SK-MEL-5 (cell line): ENCODE data around the gene THOC7. TPM values are rescaled to one million over a fixed set of nuclear protein-coding genes. Genes with fewer than 3 reads are reported as not detected.

Source experiments
- DNase-seq: peaks from one replicate; pipeline ENCODE4 v3.0.0-alpha.2; 2016; ENCODE audit warnings: low read depth, low spot score
- in situ Hi-C: cut with HindIII; loops from 2 replicates; pipeline ENCODE4 v1.10.0; 2016; ENCODE audit warnings: low sequenced_read_pairs, high pct_unique_total_duplicates, low pct_unique_long_range_greater_than_20kb
- polyA plus RNA-seq, 2 experiments: library from polyadenylated mRNA; depleted of rRNA; stranded (reverse); fragments of >200 nt; gene quantifications; 2 replicates each; pipeline ENCODE4 v1.2.3, GENCODE V29; 2015
- total RNA-seq: library from RNA; depleted of rRNA; stranded (reverse); fragments of >200 nt; shearing (Covaris generic); gene quantifications from 2 replicates; pipeline ENCODE4 v1.2.3, GENCODE V29; 2014; rRNA removed

THOC7 gene
- 105 and 109 TPM in 2 replicates for total RNA-seq
- polyA plus RNA-seq (2015; cell fraction: cytosol; rRNA removed) = 74.2 and 74.5 TPM in 2 replicates
- 22.0 and 24.3 TPM in 2 replicates for polyA plus RNA-seq (2015; cell fraction: nucleus; rRNA removed)

- in situ Hi-C loops = no loop called here
- peak; percentile 68 for DNase-seq
Measured at GRCh38 chr3:63863150-63864007, at the start of gene THOC7, which contains the start of gene ATXN7. Gene THOC7 (minus strand): TSS chr3:63863805. CDS start chr3:63863790, 15 bp downstream. Gene ATXN7 (plus strand): TSS chr3:63863867. CDS start chr3:63912599, 48,732 bp downstream.

GRCh38 chr3:63912768-63913588 is 49.4 kb upstream of the THOC7 start:
- in situ Hi-C loops = no loop called here
- DNase-seq = peak; percentile 23

- in situ Hi-C loops = no loop called here
- peak; percentile 91 for DNase-seq
Measured at GRCh38 chr3:63911873-63912767, 48.5 kb upstream of the THOC7 start, which contains the start of gene SCAANT1. Gene SCAANT1 (minus strand): TSS chr3:63912383.

- in situ Hi-C loops = no loop called here
- no peak for DNase-seq
Measured at GRCh38 chr3:63911509-63911872, 47.9 kb upstream of the THOC7 start.

GRCh38 chr3:63910891-63911290 is 47.3 kb upstream of the THOC7 start:
- in situ Hi-C loops = no loop called here
- DNase-seq = no peak

GRCh38 chr3:63910001-63910400 is 46.4 kb upstream of the THOC7 start:
- in situ Hi-C loops = no loop called here
- no peak for DNase-seq

- no peak for DNase-seq
- in situ Hi-C loops = no loop called here
Measured at GRCh38 chr3:63909431-63909830, 45.8 kb upstream of the THOC7 start.

- in situ Hi-C loops = no loop called here
Measured at GRCh38 chr3:63908776-63909175, 45.2 kb upstream of the THOC7 start.

GRCh38 chr3:63908081-63908736 is 44.6 kb upstream of the THOC7 start:
- peak; percentile 55 for DNase-seq
- in situ Hi-C loops = no loop called here

More at GRCh38 chr3:63908776-63909175, 45.2 kb upstream of the THOC7 start:
- no peak for DNase-seq

- in situ Hi-C loops = no loop called here
- DNase-seq = no peak
Measured at GRCh38 chr3:63905731-63906620, 42.4 kb upstream of the THOC7 start.

GRCh38 chr3:63900459-63900858 is 36.9 kb upstream of the THOC7 start:
- DNase-seq = no peak
- in situ Hi-C loops = no loop called here

- in situ Hi-C loops = no loop called here
- DNase-seq = no peak
Measured at GRCh38 chr3:63900010-63900409, 36.4 kb upstream of the THOC7 start.

GRCh38 chr3:63896332-63897030 is 32.9 kb upstream of the THOC7 start:
- in situ Hi-C loops = no loop called here
- DNase-seq = no peak

- in situ Hi-C loops = no loop called here
- DNase-seq = no peak
Measured at GRCh38 chr3:63895422-63896189, 32.0 kb upstream of the THOC7 start.
